ENCODE results near the gene CSTPP1. TPM values are rescaled to one million over a fixed set of nuclear protein-coding genes. Genes with fewer than 3 reads are reported as not detected.

Gene CSTPP1
- total RNA-seq, 1 donor from 2014 or later: 29.9 TPM

DNA sequence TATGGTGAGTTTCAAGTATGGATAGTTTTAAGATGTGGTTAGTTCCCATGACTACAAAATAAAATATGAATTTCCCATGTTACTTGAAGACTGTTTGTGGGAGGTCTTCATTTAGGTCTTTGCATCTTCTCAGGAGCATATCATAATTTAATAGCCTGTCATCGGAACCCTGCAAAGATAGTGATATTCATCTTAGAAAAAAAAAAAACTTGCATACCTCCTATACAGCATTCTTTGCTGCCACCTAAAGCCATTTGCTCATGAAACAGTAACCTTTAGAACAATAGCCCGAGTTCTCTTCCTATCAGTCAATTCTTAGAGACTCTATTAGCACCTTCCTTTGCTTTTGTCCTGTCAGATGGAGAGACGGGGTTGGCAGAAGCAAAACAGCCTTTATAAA, 164.8 kb downstream of the CSTPP1 start:
- no peaks in the 10 kb centered on the region for H3K9me3 Mint-ChIP-seq
- DNase-seq (no peak), ATAC-seq (ENCODE audit: low read depth) (no peak)
- H3K27ac Mint-ChIP-seq: no peak overlapping the region
- TF ChIP-seq, protein P1, sequence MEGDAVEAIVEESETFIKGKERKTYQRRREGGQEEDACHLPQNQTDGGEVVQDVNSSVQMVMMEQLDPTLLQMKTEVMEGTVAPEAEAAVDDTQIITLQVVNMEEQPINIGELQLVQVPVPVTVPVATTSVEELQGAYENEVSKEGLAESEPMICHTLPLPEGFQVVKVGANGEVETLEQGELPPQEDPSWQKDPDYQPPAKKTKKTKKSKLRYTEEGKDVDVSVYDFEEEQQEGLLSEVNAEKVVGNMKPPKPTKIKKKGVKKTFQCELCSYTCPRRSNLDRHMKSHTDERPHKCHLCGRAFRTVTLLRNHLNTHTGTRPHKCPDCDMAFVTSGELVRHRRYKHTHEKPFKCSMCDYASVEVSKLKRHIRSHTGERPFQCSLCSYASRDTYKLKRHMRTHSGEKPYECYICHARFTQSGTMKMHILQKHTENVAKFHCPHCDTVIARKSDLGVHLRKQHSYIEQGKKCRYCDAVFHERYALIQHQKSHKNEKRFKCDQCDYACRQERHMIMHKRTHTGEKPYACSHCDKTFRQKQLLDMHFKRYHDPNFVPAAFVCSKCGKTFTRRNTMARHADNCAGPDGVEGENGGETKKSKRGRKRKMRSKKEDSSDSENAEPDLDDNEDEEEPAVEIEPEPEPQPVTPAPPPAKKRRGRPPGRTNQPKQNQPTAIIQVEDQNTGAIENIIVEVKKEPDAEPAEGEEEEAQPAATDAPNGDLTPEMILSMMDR (IDR thresholded peaks at IDR 0.05): no peak
- ChIA-PET CTCF (no interaction called here), POLR2A (no interaction called here)
- H3K4me3 Mint-ChIP-seq: no peak overlapping the region
- H3K36me3 Mint-ChIP-seq (ENCODE audit: low read depth): no peaks in the 10 kb centered on the region
- H3K4me1 Mint-ChIP-seq: no peaks in the 10 kb centered on the region
- intact Hi-C loops (cut with micrococcal nuclease): no loop called here
- H3K27me3 Mint-ChIP-seq: no peaks in the 10 kb centered on the region

DNA sequence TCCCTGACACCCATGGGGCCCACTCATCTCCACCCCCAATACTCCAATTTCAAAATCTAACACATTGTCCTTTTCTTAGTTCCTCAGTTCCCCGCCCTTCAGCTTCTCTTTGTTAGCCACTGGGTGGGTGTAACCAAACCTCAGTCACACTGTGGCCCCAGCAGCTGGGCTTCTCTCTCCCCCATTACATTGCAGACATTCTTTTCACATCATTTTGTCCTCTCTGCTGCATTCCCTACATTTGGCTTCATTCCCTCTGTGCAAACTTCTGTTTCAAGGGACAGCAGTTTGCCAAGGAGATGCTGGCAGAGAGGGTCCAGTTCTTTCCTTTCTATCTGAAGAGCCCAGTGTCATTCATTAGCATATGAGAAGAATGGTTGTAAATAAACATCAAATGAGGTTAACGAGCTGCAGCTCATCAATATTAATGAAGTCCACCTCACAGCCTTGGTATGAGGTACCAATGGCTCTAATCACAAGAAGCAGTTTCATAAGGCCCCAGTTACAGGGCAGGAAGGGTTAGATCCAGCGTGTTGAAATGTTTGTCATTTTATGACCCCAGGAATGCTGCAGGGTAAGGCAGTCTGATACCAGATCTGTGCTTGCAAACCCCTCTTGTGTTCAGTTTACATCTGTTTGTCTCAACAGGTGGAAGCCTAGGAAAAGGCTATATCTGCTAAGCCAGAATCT, 167.8 kb downstream of the CSTPP1 start:
- no peak for ATAC-seq (ENCODE audit: low read depth)
- no peak for DNase-seq
- Mint-ChIP-seq H3K27ac (no peak overlapping the region), H3K36me3 (ENCODE audit: low read depth) (no peaks in the 10 kb centered on the region), H3K27me3 (no peaks in the 10 kb centered on the region), H3K9me3 (no peaks in the 10 kb centered on the region), H3K4me1 (peaks cover 2% of the 10 kb centered on the region), H3K4me3 (no peak overlapping the region)
- ChIA-PET POLR2A (no interaction called here), CTCF (no interaction called here)
- TF ChIP-seq, protein P1 (IDR thresholded peaks at IDR 0.05): no peak
- intact Hi-C loops (cut with micrococcal nuclease): no loop called here

DNA sequence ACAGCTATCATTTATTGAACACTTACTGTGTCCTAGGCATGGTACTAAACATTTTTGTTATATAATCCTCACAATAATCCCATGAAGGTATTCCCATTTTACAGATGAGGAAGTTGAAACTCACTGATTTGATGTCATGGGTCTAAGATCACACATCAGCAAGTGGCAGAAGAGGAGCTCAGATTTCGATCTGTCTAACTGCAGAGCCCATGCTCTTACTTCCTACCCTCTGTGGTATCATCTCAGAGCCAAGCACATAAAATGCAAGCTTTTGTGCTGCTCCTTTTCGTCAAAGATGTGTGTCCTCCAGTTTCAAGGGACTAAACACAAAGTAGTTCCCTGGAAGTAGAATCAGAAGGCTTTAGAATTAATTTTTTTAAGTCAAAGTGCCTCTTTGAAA, 169.0 kb downstream of the CSTPP1 start:
- peaks cover 2% of the 10 kb centered on the region for H3K4me1 Mint-ChIP-seq
- ChIA-PET CTCF (no interaction called here), POLR2A (no interaction called here)
- H3K27me3 Mint-ChIP-seq: no peaks in the 10 kb centered on the region
- H3K36me3 Mint-ChIP-seq (ENCODE audit: low read depth): no peaks in the 10 kb centered on the region
- intact Hi-C loops (cut with micrococcal nuclease): no loop called here
- no peak for ATAC-seq (ENCODE audit: low read depth)
- TF ChIP-seq, protein P1 (IDR thresholded peaks at IDR 0.05): no peak
- no peak overlapping the region for H3K4me3 Mint-ChIP-seq
- no peak overlapping the region for H3K27ac Mint-ChIP-seq
- no peak for DNase-seq
- H3K9me3 Mint-ChIP-seq: no peaks in the 10 kb centered on the region

DNA sequence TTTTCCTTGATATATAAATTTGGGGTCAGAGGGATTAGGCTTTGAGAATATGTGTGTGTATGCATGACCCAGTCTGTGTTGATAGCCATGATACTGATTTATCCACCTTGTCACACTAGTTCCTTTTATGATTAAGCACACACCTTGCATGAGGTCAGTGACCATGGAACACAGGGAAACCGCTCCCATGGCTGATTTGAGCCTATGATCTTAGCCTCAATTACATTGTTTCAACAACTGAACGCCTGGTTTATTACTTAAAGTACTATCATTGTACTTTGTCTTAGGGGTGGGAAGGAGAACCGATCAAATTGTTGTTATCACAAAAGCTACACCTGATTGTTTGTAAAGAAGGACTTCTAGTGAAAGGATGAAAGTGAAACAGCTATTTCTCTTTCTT, 169.4 kb downstream of the CSTPP1 start:
- CTCF ChIA-PET: no interaction called here
- DNase-seq: no peak
- H3K36me3 Mint-ChIP-seq (ENCODE audit: low read depth): no peaks in the 10 kb centered on the region
- no peaks in the 10 kb centered on the region for H3K9me3 Mint-ChIP-seq
- TF ChIP-seq, protein P1 (IDR thresholded peaks at IDR 0.05): no peak
- no peak for ATAC-seq (ENCODE audit: low read depth)
- no peak overlapping the region for H3K4me3 Mint-ChIP-seq
- H3K27me3 Mint-ChIP-seq: no peaks in the 10 kb centered on the region
- POLR2A ChIA-PET: no interaction called here
- H3K27ac Mint-ChIP-seq: no peak overlapping the region
- intact Hi-C loops (cut with micrococcal nuclease): no loop called here
- peaks cover 3% of the 10 kb centered on the region for H3K4me1 Mint-ChIP-seq

DNA sequence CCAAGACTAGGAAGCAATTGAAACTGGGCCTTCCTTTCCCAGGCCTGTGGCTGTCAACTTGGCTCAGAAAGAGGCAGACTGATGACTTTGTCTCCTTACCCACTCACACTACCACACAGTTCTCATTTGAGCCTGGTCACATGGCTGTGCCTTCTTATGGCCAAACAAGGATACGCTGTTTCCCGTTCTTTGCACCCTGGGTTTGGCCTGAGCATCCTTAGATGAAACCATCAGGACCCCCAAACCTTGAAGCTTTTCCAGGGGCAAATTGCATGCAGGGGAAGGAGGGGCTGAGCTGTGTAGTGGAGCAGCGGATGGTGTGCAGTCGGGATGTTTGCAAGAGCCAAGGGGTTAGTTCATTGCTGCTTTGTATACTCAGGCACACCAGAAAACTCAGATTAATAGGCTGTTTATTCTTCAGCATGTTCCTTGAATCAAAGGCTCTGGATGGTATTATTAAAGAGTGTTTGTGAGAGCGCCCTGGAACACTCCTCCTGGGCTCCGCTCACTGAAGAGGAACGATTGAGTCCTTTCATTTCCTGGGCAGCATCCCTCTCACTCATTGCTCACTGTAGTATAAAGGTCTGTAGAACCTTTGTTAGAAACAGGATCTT, 170.3 kb downstream of the CSTPP1 start:
- no peak overlapping the region for H3K27ac Mint-ChIP-seq
- intact Hi-C loops (cut with micrococcal nuclease): no loop called here
- no peaks in the 10 kb centered on the region for H3K36me3 Mint-ChIP-seq (ENCODE audit: low read depth)
- no peak overlapping the region for H3K4me3 Mint-ChIP-seq
- TF ChIP-seq, protein P1 (IDR thresholded peaks at IDR 0.05): no peak
- no peaks in the 10 kb centered on the region for H3K9me3 Mint-ChIP-seq
- ChIA-PET POLR2A (no interaction called here), CTCF (no interaction called here)
- ATAC-seq (ENCODE audit: low read depth) (no peak), DNase-seq (no peak)
- no peaks in the 10 kb centered on the region for H3K27me3 Mint-ChIP-seq
- peaks cover 8% of the 10 kb centered on the region for H3K4me1 Mint-ChIP-seq
